GM19397 (cell line): Measurements from ENCODE around the gene TK2.

Source experiments
- ATAC-seq: cut with Tn5 transposase; IDR thresholded peaks from one replicate; pipeline ENCODE4 v1.9.1; 2021; ENCODE audit warnings: mild to moderate bottlenecking, moderate library complexity; ENCODE audit not compliant: unreplicated experiment

Gene TK2

GRCh38 chr16:66547101-66547989 lies 2.6 kb downstream of the TK2 start:
- no peak for ATAC-seq

GRCh38 chr16:66544016-66544757 lies 5.7 kb downstream of the TK2 start:
- ATAC-seq = no peak

GRCh38 chr16:66543541-66543940 lies 6.4 kb downstream of the TK2 start:
- ATAC-seq = no peak

GRCh38 chr16:66542396-66542795 lies 7.5 kb downstream of the TK2 start:
- no peak for ATAC-seq

GRCh38 chr16:66541388-66542355 lies 8.2 kb downstream of the TK2 start:
- ATAC-seq = no peak

GRCh38 chr16:66539623-66540469 lies 10.1 kb downstream of the TK2 start:
- no peak for ATAC-seq

- no peak for ATAC-seq
Measured at GRCh38 chr16:66538910-66539309, 11.0 kb downstream of the TK2 start.

GRCh38 chr16:66537236-66537635 lies 12.7 kb downstream of the TK2 start:
- no peak for ATAC-seq

GRCh38 chr16:66536525-66536924 lies 13.4 kb downstream of the TK2 start:
- no peak for ATAC-seq

- no peak for ATAC-seq
Measured at GRCh38 chr16:66534376-66534799, 15.5 kb downstream of the TK2 start.

GRCh38 chr16:66529475-66529874 lies 20.4 kb downstream of the TK2 start:
- no peak for ATAC-seq

- no peak for ATAC-seq
Measured at GRCh38 chr16:66528294-66528693, 21.6 kb downstream of the TK2 start.

- no peak for ATAC-seq
Measured at GRCh38 chr16:66525396-66526180, 24.3 kb downstream of the TK2 start.

GRCh38 chr16:66524601-66525164 lies 25.2 kb downstream of the TK2 start:
- ATAC-seq = no peak

- no peak for ATAC-seq
Measured at GRCh38 chr16:66523861-66524354, 26.0 kb downstream of the TK2 start.

GRCh38 chr16:66522816-66523590 lies 26.9 kb downstream of the TK2 start:
- no peak for ATAC-seq

- ATAC-seq = no peak
Measured at GRCh38 chr16:66521951-66522771, 27.8 kb downstream of the TK2 start.
